Ramos (cell line): ENCODE data around the gene PDE12.
"Not testable (repeated sequence)": the region's sequence is repeated elsewhere in the genome, so short reads cannot be mapped to it uniquely, and the experiment has no call there.

ENCODE experiments used
- in situ Hi-C: fragments of 300-500 bp; cut with MboI; formaldehyde crosslinking; loops from one replicate; pipeline ENCODE4 v1.14.3; 2022; ENCODE audit warnings: low sequenced_read_pairs; ENCODE audit not compliant: unreplicated experiment

Gene PDE12

GRCh38 chr3:57583544-57583943 lies 27.5 kb downstream of the PDE12 start:
- in situ Hi-C loops: no loop called here

DNA sequence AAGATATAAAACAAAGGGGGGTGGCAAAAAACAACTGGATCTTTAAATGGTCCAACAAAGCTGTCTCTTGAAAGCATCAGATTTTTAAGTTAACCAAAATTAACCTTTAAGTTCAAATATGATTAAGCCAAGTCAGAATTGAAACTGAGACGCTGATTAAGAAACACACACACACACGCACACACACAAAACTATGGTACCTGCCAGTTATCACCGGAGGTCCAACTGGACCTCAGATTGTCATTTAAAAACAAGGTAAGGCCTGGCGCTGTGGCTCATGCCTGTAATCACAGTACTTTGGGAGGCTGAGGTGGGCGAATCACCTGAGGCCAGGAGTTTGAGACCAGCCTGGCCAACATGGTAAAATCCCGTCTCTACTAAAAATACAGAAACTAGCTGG lies 30.7 kb downstream of the PDE12 start:
- in situ Hi-C loops: no loop called here

DNA sequence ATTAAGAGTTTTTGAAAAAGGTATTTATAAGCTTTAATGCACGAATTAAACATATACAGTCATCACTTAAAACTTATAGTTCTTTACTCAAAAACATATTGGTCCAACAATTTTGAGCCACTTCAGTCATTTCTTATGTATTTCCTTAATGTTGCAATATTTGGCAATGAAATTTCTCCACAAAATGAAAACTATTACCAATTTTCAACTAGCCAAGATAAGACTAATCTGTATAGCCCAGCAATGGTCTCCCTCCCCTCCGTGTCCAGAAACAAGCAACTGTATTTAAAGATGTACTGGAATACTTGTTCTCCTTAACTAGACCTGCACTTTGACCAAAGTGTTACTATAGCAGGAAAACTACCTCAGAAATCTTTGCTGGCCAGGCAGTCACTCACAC lies 31.8 kb downstream of the PDE12 start:
- in situ Hi-C loops: no loop called here

- in situ Hi-C loops: no loop called here
Observed at GRCh38 chr3:57592306-57592705, 36.2 kb downstream of the PDE12 start.

DNA sequence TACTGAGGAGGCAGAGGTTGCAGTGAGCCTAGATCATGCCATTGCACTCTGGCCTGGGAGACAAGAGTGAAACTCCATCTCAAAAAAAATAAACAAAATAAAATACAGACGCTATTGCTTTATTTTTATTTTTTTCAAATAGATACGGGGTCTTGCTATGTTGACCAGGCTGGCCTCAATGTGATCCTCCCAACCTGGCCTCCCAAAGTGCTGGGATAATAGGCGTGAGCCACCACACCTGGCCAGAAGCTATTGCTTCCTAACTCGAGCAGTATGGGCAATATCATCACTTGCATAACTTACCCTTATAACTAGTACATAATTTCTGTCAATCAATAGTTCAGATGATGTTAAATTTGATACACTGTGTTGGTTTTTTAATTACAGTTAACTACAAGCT lies 38.1 kb downstream of the PDE12 start:
- in situ Hi-C loops: no loop called here

GRCh38 chr3:57594576-57594975 lies 38.5 kb downstream of the PDE12 start:
- in situ Hi-C loops: no loop called here

GRCh38 chr3:57596495-57597126 lies 40.5 kb downstream of the PDE12 start:
- in situ Hi-C loops: no loop called here

GRCh38 chr3:57597127-57597923 lies 41.3 kb downstream of the PDE12 start, which contains the start of gene ARF4:
ARF4 (minus strand) TSS chr3:57597344; CDS start chr3:57597140, 204 bp downstream.
- in situ Hi-C loops: no loop called here

DNA sequence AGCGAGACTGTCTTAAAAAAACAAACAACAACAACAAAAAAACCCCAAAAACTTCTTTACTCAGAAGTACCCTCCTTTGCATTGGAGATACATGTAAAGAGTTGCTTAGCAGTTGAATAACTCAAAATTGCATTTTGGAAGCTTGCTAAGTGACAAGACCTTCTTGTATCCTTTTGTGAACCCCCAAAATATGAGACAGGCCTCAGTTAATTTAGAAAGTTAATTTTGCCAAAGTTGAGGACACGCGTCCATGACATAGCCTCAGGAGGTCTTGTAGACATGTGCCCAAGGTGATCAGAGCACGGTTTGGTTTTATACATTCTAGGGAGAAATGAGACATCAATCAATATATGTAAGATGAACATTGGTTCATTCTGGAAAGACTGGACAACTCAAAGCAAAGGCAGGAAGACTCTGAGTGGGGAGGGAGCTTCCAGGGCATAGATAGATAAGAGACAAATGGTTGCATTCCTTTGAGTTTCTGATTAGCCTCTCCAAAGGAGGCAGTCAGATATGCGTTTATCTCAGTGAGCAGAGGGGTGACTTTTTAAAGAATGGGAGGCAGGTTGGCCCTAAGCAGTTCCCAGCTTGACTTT lies 42.8 kb downstream of the PDE12 start:
- in situ Hi-C loops: no loop called here

DNA sequence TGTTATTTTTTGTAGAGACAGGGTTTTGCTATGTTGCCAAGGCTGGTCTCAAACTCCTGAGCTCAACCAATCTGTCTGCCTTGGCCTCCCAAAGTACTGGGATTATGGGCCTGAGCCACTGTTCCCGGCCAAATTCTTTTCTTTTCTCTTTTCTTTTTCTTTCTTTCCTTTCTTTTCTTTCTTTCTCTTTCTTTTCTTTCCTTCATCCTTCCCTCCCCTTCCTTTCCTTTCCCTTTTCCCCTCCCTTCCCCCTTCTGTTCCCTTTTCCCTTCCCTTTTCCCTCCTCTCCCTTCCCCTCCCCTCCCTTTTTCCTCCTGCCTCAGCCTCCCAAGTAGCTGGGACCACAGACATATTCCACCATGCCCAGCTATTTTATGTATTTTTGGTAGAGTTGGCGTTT lies 44.1 kb downstream of the PDE12 start:
- in situ Hi-C loops: no loop called here

DNA sequence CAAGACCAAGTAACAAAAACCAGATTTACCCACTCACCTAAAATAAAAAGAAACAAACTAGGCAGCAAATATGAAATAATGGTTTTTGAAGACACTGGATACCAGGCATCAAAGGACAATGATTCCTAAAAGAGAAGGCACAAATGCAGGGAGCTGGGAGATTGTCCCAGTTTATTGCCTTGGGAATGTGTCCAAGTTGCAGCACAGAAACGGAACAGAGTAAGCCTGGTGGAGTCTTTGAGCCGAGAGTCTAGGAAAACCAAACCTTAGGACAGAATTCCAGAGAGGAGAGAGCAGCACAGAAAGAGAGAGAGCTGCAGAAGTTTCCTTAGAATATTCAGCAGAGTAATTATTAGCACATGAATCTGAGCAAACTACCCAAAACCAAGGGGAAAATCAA lies 48.9 kb downstream of the PDE12 start:
- in situ Hi-C loops: no loop called here

GRCh38 chr3:57605683-57606082 lies 49.6 kb downstream of the PDE12 start:
- in situ Hi-C loops: no loop called here

- in situ Hi-C loops: not testable (repeated sequence)
Observed at GRCh38 chr3:57611870-57612269, 55.8 kb downstream of the PDE12 start.

GRCh38 chr3:57616233-57616632 lies 60.2 kb downstream of the PDE12 start:
- in situ Hi-C loops: no loop called here
